Colonic mucosa (tissue), 4 donors: ENCODE results near the gene MROH8. TPM values are rescaled to one million over a fixed set of nuclear protein-coding genes. Genes with fewer than 3 reads are reported as not detected.
"Not testable (repeated sequence)": the region's sequence is repeated elsewhere in the genome, so short reads cannot be mapped to it uniquely, and the experiment has no call there.

Source experiments
- DNase-seq: peaks from one replicate; pipeline ENCODE4 v3.0.0-alpha.2; 2020
- H3K27ac ChIP-seq: fragments of 200-600 bp; one replicate; pipeline ENCODE4 v1.8.0; 2021
- H3K27me3 ChIP-seq: fragments of 200-600 bp; one replicate; pipeline ENCODE4 v1.8.0; 2021
- H3K36me3 ChIP-seq: fragments of 200-600 bp; one replicate; pipeline ENCODE4 v1.8.0; 2021
- H3K4me1 ChIP-seq: fragments of 200-600 bp; one replicate; pipeline ENCODE4 v1.8.0; 2021; ENCODE audit warnings: mild to moderate bottlenecking
- H3K4me3 ChIP-seq: fragments of 200-600 bp; one replicate; pipeline ENCODE4 v1.8.0; 2021
- H3K9ac ChIP-seq, 2 donors: one replicate each; pipeline ENCODE4 v1.7.0; 2013; ENCODE audit warnings: control low read depth in 2 of 2, low read depth in 2 of 2, low read length in 2 of 2
- H3K9me3 ChIP-seq: fragments of 200-600 bp; one replicate; pipeline ENCODE4 v1.8.0; 2021
- intact Hi-C: fragments of 100-400 bp; cut with DNase I; formaldehyde crosslinking; loops from one replicate; pipeline ENCODE4 v1.14.1; 2022
- total RNA-seq, 2 donors: library from RNA; stranded (reverse); fragmentation: NEBNext Ultra II Directional in 1 of 2; extraction: Animal tissue kit (Norgen Biotek cat#: 25700) in 1 of 2; gene quantifications; one replicate each; pipeline ENCODE4 v1.2.1, GENCODE V29; 2021
- TF ChIP-seq, protein P1 (sequence below): fragments of 200-600 bp; IDR thresholded peaks from one replicate; pipeline ENCODE4 v1.8.0; 2022; ENCODE audit warnings: antibody characterized with exemption, mild to moderate bottlenecking
- donor health status: healthy.
- donor health status: DM: no; HTN: no; CAD: no.
- donor health status: DM: no; HTN: no; CAD: no.

MROH8 gene
- total RNA-seq, 2 donors from 2014 or later: 0.90 to 1.3 TPM

- no peaks in the 10 kb centered on the region for H3K4me1 ChIP-seq
- no peak overlapping the region for H3K9ac ChIP-seq
- H3K27me3 ChIP-seq: no peaks in the 10 kb centered on the region
- intact Hi-C loops: no loop called here
- TF ChIP-seq, protein P1, sequence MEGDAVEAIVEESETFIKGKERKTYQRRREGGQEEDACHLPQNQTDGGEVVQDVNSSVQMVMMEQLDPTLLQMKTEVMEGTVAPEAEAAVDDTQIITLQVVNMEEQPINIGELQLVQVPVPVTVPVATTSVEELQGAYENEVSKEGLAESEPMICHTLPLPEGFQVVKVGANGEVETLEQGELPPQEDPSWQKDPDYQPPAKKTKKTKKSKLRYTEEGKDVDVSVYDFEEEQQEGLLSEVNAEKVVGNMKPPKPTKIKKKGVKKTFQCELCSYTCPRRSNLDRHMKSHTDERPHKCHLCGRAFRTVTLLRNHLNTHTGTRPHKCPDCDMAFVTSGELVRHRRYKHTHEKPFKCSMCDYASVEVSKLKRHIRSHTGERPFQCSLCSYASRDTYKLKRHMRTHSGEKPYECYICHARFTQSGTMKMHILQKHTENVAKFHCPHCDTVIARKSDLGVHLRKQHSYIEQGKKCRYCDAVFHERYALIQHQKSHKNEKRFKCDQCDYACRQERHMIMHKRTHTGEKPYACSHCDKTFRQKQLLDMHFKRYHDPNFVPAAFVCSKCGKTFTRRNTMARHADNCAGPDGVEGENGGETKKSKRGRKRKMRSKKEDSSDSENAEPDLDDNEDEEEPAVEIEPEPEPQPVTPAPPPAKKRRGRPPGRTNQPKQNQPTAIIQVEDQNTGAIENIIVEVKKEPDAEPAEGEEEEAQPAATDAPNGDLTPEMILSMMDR: no peak
- H3K9me3 ChIP-seq: no peaks in the 10 kb centered on the region
- no peaks in the 10 kb centered on the region for H3K36me3 ChIP-seq
- DNase-seq: no peak
- no peak overlapping the region for H3K27ac ChIP-seq
- no peak overlapping the region for H3K4me3 ChIP-seq
These were observed 36.6 kb downstream of the MROH8 start for GRCh38 chr20:37142708-37143107.

- Histone ChIP-seq H3K27ac (no peak overlapping the region), H3K27me3 (no peaks in the 10 kb centered on the region), H3K36me3 (no peaks in the 10 kb centered on the region), H3K4me3 (no peak overlapping the region), H3K4me1 (no peaks in the 10 kb centered on the region), H3K9me3 (no peaks in the 10 kb centered on the region), H3K9ac (no peak overlapping the region)
- intact Hi-C loops: no loop called here
- TF ChIP-seq, protein P1: no peak
- DNase-seq: no peak
These were observed 41.8 kb downstream of the MROH8 start for GRCh38 chr20:37137547-37137946.

- intact Hi-C loops: no loop called here
- H3K4me1 ChIP-seq: no peaks in the 10 kb centered on the region
- H3K9ac ChIP-seq: no peak overlapping the region
- H3K4me3 ChIP-seq: no peak overlapping the region
- H3K27ac ChIP-seq: no peak overlapping the region
- no peaks in the 10 kb centered on the region for H3K9me3 ChIP-seq
- TF ChIP-seq, protein P1: no peak
- no peaks in the 10 kb centered on the region for H3K27me3 ChIP-seq
- no peaks in the 10 kb centered on the region for H3K36me3 ChIP-seq
- DNase-seq: no peak
These were observed 45.4 kb downstream of the MROH8 start for GRCh38 chr20:37133952-37134351.

DNA sequence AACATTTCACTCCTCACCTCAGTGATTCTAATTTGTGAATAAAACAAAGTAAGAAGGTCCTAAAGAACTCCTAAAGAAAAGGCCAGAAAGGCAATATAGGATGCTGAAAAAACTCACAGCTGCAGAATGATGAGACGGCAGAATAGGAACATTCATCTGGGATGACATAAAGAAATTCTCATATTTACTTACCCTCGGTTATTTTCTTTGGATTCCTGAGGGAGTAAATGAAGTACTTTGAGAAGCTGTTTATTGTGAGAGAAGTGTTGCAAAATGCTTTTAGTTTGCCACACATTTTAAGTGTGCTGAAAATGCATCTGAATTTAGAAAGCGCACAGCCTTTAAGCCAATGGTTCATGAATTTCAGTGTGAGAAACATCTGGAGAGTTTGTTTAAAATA, 47.9 kb downstream of the MROH8 start:
- TF ChIP-seq, protein P1: no peak
- Histone ChIP-seq H3K27ac (no peak overlapping the region), H3K36me3 (no peaks in the 10 kb centered on the region), H3K4me3 (no peak overlapping the region), H3K9ac (no peak overlapping the region), H3K9me3 (no peaks in the 10 kb centered on the region), H3K27me3 (no peaks in the 10 kb centered on the region), H3K4me1 (no peaks in the 10 kb centered on the region)
- intact Hi-C loops: no loop called here
- DNase-seq: no peak

DNA sequence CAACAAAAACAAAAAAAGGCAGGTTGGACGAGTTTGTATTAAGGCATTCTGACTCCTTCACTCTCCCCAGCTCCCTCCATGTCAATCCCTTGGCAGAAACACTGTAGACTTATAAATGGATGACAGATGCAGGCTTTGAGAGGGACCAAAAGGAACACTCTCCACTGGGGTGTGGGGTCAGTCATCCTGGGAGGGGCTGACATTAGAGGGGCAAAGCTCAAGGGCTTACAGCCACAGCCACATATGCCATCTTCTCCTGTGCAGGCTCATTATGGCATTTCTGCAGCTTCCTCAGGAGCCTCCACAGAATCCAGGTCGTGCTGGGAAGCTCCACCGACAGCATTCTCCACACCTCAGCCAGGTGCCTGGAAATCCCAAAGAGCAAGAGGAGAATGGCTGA, 50.5 kb downstream of the MROH8 start:
- H3K4me1 ChIP-seq: no peaks in the 10 kb centered on the region
- TF ChIP-seq, protein P1: no peak

GRCh38 chr20:37126290-37126689, 53.1 kb downstream of the MROH8 start:
- H3K27ac ChIP-seq, DNase-seq, H3K9me3 ChIP-seq, H3K4me3 ChIP-seq, H3K36me3 ChIP-seq, H3K9ac ChIP-seq, H3K27me3 ChIP-seq, intact Hi-C loops, H3K4me1 ChIP-seq: not testable (repeated sequence)

More for the DNA sequence above, 50.5 kb downstream of the MROH8 start:
- Histone ChIP-seq H3K27ac (no peak overlapping the region), H3K4me3 (no peak overlapping the region), H3K27me3 (no peaks in the 10 kb centered on the region), H3K9ac (no peak overlapping the region), H3K9me3 (no peaks in the 10 kb centered on the region), H3K36me3 (no peaks in the 10 kb centered on the region)
- DNase-seq: no peak
- intact Hi-C loops: no loop called here
